ENCODE results near the gene DSCAML1.

Gene DSCAML1, protein sequence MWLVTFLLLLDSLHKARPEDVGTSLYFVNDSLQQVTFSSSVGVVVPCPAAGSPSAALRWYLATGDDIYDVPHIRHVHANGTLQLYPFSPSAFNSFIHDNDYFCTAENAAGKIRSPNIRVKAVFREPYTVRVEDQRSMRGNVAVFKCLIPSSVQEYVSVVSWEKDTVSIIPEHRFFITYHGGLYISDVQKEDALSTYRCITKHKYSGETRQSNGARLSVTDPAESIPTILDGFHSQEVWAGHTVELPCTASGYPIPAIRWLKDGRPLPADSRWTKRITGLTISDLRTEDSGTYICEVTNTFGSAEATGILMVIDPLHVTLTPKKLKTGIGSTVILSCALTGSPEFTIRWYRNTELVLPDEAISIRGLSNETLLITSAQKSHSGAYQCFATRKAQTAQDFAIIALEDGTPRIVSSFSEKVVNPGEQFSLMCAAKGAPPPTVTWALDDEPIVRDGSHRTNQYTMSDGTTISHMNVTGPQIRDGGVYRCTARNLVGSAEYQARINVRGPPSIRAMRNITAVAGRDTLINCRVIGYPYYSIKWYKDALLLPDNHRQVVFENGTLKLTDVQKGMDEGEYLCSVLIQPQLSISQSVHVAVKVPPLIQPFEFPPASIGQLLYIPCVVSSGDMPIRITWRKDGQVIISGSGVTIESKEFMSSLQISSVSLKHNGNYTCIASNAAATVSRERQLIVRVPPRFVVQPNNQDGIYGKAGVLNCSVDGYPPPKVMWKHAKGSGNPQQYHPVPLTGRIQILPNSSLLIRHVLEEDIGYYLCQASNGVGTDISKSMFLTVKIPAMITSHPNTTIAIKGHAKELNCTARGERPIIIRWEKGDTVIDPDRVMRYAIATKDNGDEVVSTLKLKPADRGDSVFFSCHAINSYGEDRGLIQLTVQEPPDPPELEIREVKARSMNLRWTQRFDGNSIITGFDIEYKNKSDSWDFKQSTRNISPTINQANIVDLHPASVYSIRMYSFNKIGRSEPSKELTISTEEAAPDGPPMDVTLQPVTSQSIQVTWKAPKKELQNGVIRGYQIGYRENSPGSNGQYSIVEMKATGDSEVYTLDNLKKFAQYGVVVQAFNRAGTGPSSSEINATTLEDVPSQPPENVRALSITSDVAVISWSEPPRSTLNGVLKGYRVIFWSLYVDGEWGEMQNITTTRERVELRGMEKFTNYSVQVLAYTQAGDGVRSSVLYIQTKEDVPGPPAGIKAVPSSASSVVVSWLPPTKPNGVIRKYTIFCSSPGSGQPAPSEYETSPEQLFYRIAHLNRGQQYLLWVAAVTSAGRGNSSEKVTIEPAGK (N-terminal part only)

DNA sequence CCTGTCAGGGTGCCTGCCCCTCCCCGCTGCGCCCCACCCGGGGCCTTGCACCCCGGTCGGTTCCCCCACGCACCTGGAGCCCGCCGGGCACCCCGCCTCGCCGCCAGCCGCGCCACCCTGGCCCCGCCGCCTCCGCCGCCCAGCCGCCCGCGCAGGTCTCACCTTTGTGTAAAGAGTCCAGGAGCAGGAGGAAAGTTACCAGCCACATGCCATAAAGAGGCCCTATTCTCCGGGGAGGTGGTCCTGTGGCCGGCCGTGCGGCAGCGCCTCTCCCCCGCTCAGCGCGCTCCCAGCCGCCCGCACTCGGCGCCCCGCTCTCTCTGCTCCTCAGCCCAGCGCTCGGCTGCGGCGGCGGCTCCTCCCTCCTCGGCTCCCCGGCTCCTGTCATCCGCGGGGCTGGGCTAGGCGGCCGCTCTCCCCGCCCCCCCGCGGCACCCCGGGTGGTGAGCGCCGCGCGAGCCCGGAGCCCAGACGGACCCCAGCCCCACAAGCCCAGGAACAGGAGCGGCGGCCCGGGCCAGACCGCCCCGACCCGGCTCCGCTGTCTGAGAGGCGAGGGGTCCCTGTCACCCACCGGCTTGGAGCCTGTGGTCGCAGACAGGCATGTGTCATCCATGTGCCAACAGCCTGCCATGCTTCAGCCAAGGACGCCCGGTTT is at the start of gene DSCAML1:
DSCAML1 (minus strand) TSS at position 345 of the 658 bp plus-strand sequence; CDS start at position 208, 137 bp downstream.
- peak in 39 of 42 donors; percentile 63 to 90 (median 81) for DNase-seq
- intact Hi-C loops (cut with DNase I): loop anchor here (10.0 kb wide), 3 partner anchors 122 to 262 kb away; no protein-coding TSS in a partner anchor

DNA sequence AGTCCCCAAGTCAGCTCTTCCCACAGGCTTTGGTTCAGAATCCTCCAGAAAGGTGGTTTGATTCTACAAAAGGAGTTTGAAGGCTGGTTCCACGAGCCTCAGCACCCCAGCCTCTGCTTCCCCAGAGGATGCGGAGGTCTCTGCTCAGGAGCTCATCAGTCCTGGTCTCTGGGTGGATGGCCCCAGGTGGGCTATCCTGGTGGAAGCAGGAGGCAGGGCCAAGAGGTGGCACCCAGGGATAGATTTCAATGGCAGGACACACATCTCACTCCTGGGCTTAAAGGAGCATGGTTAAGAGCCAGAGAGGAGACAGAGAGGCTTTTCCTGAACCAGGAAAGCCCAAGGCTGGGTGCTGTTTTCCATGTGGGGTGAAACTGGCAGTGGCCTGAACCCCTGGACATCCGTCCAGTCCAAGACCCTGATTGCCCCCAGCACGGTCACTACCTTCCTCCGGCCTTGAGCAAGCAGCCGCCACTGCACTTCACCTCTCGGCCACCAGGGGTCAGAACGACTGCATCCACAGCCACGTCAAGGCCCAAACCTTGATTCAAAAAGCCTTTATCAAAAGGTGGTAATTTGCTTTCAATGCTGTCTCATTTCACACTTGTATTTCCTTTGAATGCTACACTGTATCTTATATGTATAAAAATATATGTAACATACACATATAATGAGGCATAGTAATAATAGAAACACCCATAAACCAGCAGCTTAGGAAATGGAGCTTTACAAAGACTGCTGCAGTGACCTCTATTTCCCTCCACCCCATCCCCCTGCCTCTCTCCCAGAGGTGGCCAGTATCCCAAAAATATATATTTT is 46.9 kb upstream of the DSCAML1 start:
- intact Hi-C loops (cut with DNase I): loop anchor here (2.0 kb wide), 1 partner anchor 103 kb away; no protein-coding TSS in a partner anchor
- DNase-seq: peak; percentile 52 to 95 (median 86)

DNA sequence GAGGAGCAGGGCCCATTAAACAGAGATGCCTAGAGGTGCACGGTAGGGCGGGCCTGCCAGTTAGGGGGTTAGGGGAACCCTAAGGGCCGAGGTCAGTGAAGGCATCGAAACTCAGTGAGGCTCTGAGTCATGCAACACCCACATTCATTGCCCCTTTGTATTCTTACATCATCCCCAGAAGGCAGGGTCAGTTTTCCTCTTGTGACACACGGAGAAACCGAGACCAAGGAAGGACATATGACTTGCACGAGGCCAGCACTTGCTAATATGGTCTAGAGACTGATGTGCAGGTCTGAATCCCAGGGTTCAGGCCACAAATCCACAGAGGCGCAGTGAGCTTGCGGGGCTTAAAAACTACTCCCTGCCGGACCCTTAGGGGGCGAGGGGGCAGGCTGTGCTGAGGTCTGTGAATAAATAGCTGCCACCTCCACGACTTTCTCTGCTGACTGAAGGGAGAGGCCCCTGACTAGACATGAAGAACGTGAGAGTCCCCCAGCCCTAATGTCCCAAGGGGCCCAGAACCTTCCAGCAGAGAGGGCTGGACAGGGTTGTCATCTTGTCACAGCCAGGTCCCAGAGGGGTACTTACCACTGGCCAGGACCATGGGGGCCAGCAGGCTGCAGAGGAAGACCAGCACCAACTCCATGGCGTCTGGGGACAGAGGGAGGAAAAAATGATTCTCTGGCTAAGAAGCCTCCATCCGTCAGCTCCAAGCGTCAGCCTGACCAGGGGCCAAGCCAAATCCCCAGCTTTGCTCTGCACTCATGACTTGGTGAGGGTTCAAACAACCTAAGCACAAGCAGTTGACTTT is 45.3 kb upstream of the DSCAML1 start:
- intact Hi-C loops (cut with DNase I): no loop called here
- DNase-seq: peak in 20 of 42 donors; percentile 7 to 49 (median 28)

GRCh38 chr11:117841551-117842031 is 44.6 kb upstream of the DSCAML1 start:
- intact Hi-C loops (cut with DNase I): no loop called here
- DNase-seq: peak in 16 of 42 donors; percentile 2 to 35 (median 12)

DNA sequence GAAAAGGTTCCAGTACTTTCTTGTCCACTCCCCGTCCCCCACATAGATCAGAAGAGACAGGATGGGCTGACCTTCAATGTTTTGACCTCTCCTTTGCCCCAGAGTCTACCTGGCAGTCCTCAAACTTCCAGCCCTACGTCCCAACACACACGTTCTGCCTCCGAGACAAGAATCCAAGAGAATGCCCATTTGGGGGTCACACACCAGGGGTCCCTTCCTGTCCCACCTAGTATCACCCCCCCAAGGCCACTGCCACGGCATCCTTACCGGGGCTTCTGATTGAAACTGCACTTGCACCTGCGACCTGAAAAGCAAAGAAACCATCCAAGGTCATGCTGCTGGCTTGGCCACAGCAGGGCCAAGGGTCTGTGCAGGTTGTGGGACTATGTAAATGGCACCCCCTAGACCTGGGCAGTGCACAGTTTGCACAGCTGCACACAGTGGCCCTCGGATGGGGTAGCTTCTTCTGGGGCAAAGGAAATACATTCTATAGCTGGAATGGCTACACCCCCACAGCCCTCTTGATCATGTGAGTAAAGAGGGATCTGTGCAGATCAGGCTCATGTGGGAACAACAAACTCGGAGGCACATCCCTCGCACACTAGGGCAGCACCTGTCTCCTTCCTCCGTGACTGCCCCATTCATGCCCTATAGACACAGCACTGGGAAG is 44.0 kb upstream of the DSCAML1 start:
- peak in 15 of 42 donors; percentile 1 to 30 (median 9) for DNase-seq

DNA sequence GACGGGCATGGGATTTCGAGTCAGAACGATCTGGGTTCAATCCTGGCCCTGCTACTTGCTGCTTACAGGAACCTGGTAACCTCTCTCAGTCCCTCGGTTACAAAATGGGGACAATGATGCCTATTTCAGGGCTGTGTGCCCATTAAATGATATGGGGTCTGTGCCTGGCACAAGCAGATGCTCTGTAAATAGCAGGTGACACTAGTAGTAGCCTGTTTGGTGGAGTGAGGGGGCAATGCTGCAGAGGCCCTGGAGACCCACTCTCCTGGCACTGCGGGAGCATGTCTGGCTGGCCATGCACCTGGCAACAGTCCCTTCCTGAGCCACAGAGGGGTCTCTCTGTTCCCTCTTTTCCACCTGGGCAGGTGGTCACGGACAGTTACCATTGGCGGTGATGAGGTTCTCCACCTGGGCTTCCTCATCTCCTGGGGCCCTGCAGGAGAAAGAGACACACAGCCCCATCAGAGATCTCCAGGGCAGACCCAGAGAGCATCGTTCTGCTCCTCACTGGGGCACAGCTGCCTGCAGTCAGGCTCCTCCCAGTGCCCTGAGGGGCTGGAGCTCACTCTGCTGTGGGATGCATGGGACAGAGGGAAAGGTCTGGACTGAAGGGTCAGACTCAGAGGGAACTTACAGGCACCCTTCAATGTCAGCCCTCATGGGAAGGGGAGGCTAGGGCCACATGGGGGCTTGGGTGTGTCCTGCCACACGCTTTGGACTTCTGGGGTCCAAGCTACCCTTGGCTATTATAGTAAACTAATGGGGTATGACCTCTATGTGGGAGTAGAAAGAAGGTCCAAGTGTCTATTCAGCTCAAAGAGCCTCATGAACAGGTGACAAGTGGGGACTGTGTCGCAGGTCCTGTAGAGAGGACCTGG is 43.2 kb upstream of the DSCAML1 start:
- peak in 12 of 42 donors; percentile 1 to 26 (median 6) for DNase-seq
- intact Hi-C loops (cut with DNase I): no loop called here

More for the DNA sequence above, 44.0 kb upstream of the DSCAML1 start:
- intact Hi-C loops (cut with DNase I): no loop called here

DNA sequence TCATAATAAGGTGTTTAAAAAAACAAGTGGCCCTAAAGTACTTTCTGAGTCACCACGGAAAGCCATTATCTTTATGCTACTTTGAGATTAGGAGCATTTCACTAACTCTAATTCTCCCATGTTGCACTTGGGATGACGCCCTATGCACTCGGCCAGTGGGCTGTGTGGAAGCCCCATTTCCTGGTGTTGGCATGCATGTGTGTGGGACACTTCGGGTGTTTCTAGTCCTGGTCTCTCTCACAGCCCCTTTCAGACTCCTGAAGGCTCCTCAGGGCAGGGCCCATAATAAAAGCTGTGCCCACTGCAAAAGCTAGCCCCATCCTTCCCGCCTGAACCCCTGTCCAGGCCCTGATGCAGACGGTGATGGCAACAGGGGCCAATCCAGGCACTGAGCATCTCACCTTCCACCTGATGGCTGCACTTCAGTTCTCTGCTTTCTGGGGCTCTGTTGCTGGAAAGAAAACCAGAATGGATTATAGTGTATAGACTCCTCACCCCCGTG is 42.4 kb upstream of the DSCAML1 start:
- peak in 14 of 42 donors; percentile 1 to 32 (median 8) for DNase-seq
- intact Hi-C loops (cut with DNase I): no loop called here

- peak in 13 of 42 donors; percentile 1 to 26 (median 8) for DNase-seq
- intact Hi-C loops (cut with DNase I): no loop called here
These were observed 41.9 kb upstream of the DSCAML1 start for GRCh38 chr11:117838901-117839300.

DNA sequence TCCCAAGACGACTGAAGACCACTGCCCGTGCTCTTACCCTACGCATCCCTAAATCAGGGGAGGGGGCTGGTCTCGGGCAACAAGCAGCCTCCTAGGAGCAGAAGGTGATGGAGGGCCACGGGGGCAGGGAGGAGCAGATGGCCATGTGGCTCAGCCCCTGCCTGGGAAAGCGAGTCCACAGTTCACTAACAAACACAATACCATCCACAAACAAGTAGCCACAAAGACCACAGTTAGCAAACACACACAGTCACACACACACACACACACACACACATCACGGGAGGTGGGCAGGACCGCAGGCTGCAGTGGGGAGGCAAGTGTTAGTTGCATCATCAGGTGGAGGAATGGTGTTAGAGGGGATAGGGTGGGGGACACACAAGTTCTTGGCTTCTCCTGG is 40.8 kb upstream of the DSCAML1 start:
- intact Hi-C loops (cut with DNase I): no loop called here
- peak in 13 of 42 donors; percentile 3 to 33 (median 11) for DNase-seq

DNA sequence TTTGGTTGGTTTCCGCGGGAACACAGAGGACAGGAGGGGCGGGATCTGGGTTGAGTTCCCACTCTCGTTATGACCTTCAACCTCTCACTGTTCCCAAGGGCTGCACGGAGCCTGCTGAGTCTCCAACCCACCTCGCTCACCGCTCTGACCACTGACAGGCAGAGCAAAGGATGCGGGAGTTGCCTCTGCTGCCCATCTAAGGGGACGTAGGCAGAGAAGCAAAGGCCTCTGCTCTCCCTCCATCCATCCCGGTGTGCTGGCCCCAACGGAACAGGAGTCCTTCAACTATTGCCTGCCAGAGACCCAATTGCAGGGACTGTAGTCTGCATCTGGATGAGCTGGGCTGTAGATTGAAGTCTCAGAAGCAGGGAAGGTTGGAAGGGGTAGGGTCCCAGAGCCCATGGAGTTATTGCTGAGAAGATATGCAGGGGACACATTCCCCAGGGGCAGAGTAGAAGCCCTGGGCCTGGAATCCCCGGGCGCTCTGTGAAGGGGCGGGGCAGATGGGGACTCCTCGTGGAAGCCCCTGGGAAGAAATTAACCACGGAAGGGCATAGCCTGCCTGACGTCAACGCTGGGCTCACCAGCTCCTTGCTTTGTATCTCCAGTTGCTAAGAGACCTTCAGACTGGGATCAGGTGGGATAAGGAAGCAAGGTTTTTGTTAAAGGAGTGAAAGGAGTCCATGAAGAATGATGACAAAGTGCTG is 40.2 kb upstream of the DSCAML1 start:
- intact Hi-C loops (cut with DNase I): no loop called here
- DNase-seq: peak in 14 of 42 donors; percentile 1 to 40 (median 16)

DNA sequence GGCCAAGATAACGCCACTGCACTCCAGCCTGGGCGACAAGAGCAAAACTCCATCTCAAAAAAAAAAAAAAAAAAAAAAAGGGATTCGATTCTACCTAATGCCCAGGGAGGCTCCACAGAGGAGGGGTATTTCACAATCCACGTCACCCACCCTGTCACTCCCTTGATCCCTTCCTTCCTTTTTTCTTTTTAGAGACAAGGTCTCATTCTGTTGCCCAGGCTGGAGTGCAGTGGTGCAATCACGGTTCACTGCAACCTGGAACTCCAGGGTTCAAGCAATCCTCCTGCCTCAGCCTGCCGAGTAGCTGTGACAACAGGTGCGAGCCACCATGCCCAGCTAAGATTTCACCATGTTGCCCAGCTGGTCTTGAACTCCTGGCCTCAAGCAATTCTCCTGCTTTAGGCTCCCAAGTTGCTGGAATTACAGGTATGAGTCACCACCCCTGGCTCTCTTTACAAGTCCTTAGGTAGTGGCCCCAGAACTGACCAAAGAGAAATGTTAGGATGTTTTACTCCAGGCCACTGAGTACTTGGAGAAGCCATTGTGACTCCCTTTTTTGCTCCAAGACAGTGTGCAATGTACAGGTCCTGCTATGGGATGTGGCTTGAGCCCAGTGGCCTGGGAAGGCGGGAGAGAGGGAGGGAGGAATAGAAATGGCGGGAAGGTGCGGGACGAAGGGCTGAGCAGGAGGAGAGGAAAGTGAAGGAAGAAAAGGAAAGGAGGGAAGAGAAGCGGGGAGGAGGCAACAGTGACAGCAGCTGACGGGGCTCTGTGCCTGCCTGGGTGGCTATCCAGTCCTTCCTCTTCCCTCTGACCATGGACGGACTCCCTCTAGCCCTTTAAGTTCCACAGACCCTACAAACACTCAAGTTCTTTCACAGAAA is 39.3 kb upstream of the DSCAML1 start:
- intact Hi-C loops (cut with DNase I): no loop called here

GRCh38 chr11:117835576-117835975 is 38.6 kb upstream of the DSCAML1 start:
- DNase-seq: peak in 14 of 42 donors; percentile 1 to 38 (median 10)
- intact Hi-C loops (cut with DNase I): no loop called here

More for the DNA sequence above, 39.3 kb upstream of the DSCAML1 start:
- peak in 17 of 42 donors; percentile 2 to 35 (median 12) for DNase-seq

Measured in head of caudate nucleus (tissue), 42 donors.